ENCODE results near the gene MCUB.
"Not testable (repeated sequence)": the region's sequence is repeated elsewhere in the genome, so short reads cannot be mapped to it uniquely, and the experiment has no call there.

Gene MCUB

GRCh38 chr4:109559983-109560686 is at the start of gene MCUB:
Gene MCUB, plus strand, starts transcription at chr4:109560246. Its CDS starts 92 bp downstream, at chr4:109560338.
- peak; percentile 86 for DNase-seq

GRCh38 chr4:109510687-109511086 is 49.4 kb upstream of the MCUB start:
- no peak for DNase-seq

GRCh38 chr4:109511414-109511813 is 48.6 kb upstream of the MCUB start:
- DNase-seq: no peak

- not testable (repeated sequence) for DNase-seq
These were observed 46.7 kb upstream of the MCUB start for GRCh38 chr4:109513368-109513767.

GRCh38 chr4:109532182-109532581 is 27.9 kb upstream of the MCUB start:
- DNase-seq: no peak

GRCh38 chr4:109545401-109545800 is 14.6 kb upstream of the MCUB start:
- DNase-seq: no peak

GRCh38 chr4:109547394-109547793 is 12.7 kb upstream of the MCUB start:
- no peak for DNase-seq

- no peak for DNase-seq
These were observed 11.4 kb upstream of the MCUB start for GRCh38 chr4:109548655-109549054.

GRCh38 chr4:109552237-109552636 is 7.8 kb upstream of the MCUB start:
- no peak for DNase-seq

GRCh38 chr4:109553130-109553529 is 6.9 kb upstream of the MCUB start:
- DNase-seq: no peak

- no peak for DNase-seq
These were observed 5.1 kb upstream of the MCUB start for GRCh38 chr4:109554971-109555370.

GRCh38 chr4:109557433-109557832 is 2.6 kb upstream of the MCUB start:
- no peak for DNase-seq

- DNase-seq: not testable (repeated sequence)
These were observed 2.0 kb upstream of the MCUB start for GRCh38 chr4:109558095-109558494.

- DNase-seq: peak; percentile 43
These were observed 442 bp upstream of the MCUB start for GRCh38 chr4:109559625-109559982.

- peak; percentile 56 for DNase-seq
These were observed 828 bp downstream of the MCUB start for GRCh38 chr4:109560687-109561461.

- peak; percentile 6 for DNase-seq
These were observed 2.6 kb downstream of the MCUB start for GRCh38 chr4:109562457-109563239.

- no peak for DNase-seq
These were observed 11.4 kb downstream of the MCUB start for GRCh38 chr4:109571494-109571893.

GRCh38 chr4:109572154-109572553 is 12.1 kb downstream of the MCUB start:
- no peak for DNase-seq

- DNase-seq: peak; percentile 7
These were observed 14.4 kb downstream of the MCUB start for GRCh38 chr4:109574443-109574850.

- no peak for DNase-seq
These were observed 15.1 kb downstream of the MCUB start for GRCh38 chr4:109574931-109575804.

GRCh38 chr4:109576462-109576861 is 16.4 kb downstream of the MCUB start:
- no peak for DNase-seq

GRCh38 chr4:109578846-109579245 is 18.8 kb downstream of the MCUB start:
- DNase-seq: no peak

GRCh38 chr4:109579997-109580396 is 20.0 kb downstream of the MCUB start:
- not testable (repeated sequence) for DNase-seq
